Amniotic stem cell (primary cell): ENCODE results near the gene POU2F2.
"Not testable (repeated sequence)": the region's sequence is repeated elsewhere in the genome, so short reads cannot be mapped to it uniquely, and the experiment has no call there.

ENCODE experiments used
- DNase-seq: peaks from one replicate; lab custom pipeline; 2025; lab: John Stamatoyannopoulos, UW

The POU2F2 gene

GRCh38 chr19:42124386-42124901, 7.8 kb downstream of the POU2F2 start:
- DNase-seq, result no peak

- no peak for DNase-seq
Measured at GRCh38 chr19:42123765-42124164, 8.5 kb downstream of the POU2F2 start.

- DNase-seq, result no peak
Measured at GRCh38 chr19:42122691-42123607, 9.3 kb downstream of the POU2F2 start.

- peak; percentile 60 for DNase-seq
Measured at GRCh38 chr19:42121656-42122069, 10.6 kb downstream of the POU2F2 start.

GRCh38 chr19:42121036-42121621, 11.1 kb downstream of the POU2F2 start:
- DNase-seq, result no peak

- DNase-seq, result no peak
Measured at GRCh38 chr19:42120276-42120980, 11.8 kb downstream of the POU2F2 start.

GRCh38 chr19:42117076-42117475, 15.2 kb downstream of the POU2F2 start:
- DNase-seq, result no peak

- DNase-seq, result no peak
Measured at GRCh38 chr19:42116308-42117075, 15.8 kb downstream of the POU2F2 start.

- no peak for DNase-seq
Measured at GRCh38 chr19:42115705-42116104, 16.5 kb downstream of the POU2F2 start.

GRCh38 chr19:42115219-42115618, 17.0 kb downstream of the POU2F2 start:
- DNase-seq, result no peak

- DNase-seq, result no peak
Measured at GRCh38 chr19:42114412-42114811, 17.8 kb downstream of the POU2F2 start.

- peak; percentile 93 for DNase-seq
Measured at GRCh38 chr19:42113641-42114348, 18.5 kb downstream of the POU2F2 start.

- DNase-seq, result no peak
Measured at GRCh38 chr19:42111811-42112210, 20.4 kb downstream of the POU2F2 start.

GRCh38 chr19:42111384-42111783, 20.9 kb downstream of the POU2F2 start:
- no peak for DNase-seq

GRCh38 chr19:42110658-42111057, 21.6 kb downstream of the POU2F2 start:
- no peak for DNase-seq

- no peak for DNase-seq
Measured at GRCh38 chr19:42109896-42110295, 22.4 kb downstream of the POU2F2 start.

GRCh38 chr19:42108527-42109389, 23.5 kb downstream of the POU2F2 start:
- DNase-seq, result peak; percentile 80

GRCh38 chr19:42105368-42105767, 26.9 kb downstream of the POU2F2 start:
- DNase-seq, result no peak

- no peak for DNase-seq
Measured at GRCh38 chr19:42102877-42103276, 29.4 kb downstream of the POU2F2 start.

- DNase-seq, result not testable (repeated sequence)
Measured at GRCh38 chr19:42100241-42100640, 32.0 kb downstream of the POU2F2 start.
